K562 (cell line): ENCODE data around the gene ATPAF2. TPM values are rescaled to one million over a fixed set of nuclear protein-coding genes. Genes with fewer than 3 reads are reported as not detected.

Experiments used
- BRD9 ChIP-seq: fragments of 450-650 bp; IDR thresholded peaks from 2 replicates; pipeline ENCODE4 v1.6.1; 2018; ENCODE audit warnings: low read depth; ENCODE audit not compliant: partially characterized antibody
- CBX5 ChIP-seq: IDR thresholded peaks from 2 replicates; pipeline ENCODE4 v1.6.1; 2014; ENCODE audit warnings: low read depth, borderline replicate concordance
- E2F5 ChIP-seq: sonication (generic); formaldehyde crosslinking; IDR thresholded peaks from 2 replicates; pipeline ENCODE4 v1.8.0; 2022; ENCODE audit warnings: mild to moderate bottlenecking, missing genetic modification reagents
- FOXP4 ChIP-seq: sonication (generic); formaldehyde crosslinking; IDR thresholded peaks from 2 replicates; pipeline ENCODE4 v1.8.0; 2022; ENCODE audit warnings: mild to moderate bottlenecking, missing genetic modification reagents, borderline replicate concordance
- HMG20B ChIP-seq: fragments of 250-450 bp; sonication (Bioruptor Pico); IDR thresholded peaks from 2 replicates; pipeline ENCODE4 v1.5.0; 2021; ENCODE audit warnings: mild to moderate bottlenecking
- NR2C2 ChIP-seq, 2 experiments: fragments of 200-800 bp in 1 of 2; sonication (Bioruptor generic) in 1 of 2; sonication (generic) in 1 of 2; formaldehyde crosslinking in 1 of 2; IDR thresholded peaks; 2 replicates each; pipeline versions ENCODE4 v1.6.1 to v1.8.0; 2016 to 2022; ENCODE audit warnings: mild to moderate bottlenecking in 1 of 2, missing compliant biosample characterization in 1 of 2, missing genetic modification characterization in 1 of 2, missing genetic modification reagents in 1 of 2
- SMARCA5 ChIP-seq: fragments of 450-650 bp; IDR thresholded peaks from 2 replicates; pipeline ENCODE4 v1.6.1; 2016
- TARDBP ChIP-seq: fragments of 450-650 bp; IDR thresholded peaks from 2 replicates; pipeline ENCODE4 v1.6.1; 2016
- TCF7 ChIP-seq: sonication (generic); IDR thresholded peaks from 2 replicates; pipeline ENCODE4 v1.6.1; 2016; ENCODE audit warnings: antibody characterized with exemption, borderline replicate concordance
- ZNF609 ChIP-seq: sonication (generic); formaldehyde crosslinking; IDR thresholded peaks from 2 replicates; pipeline ENCODE4 v1.8.1; 2023; ENCODE audit warnings: missing genetic modification reagents, mild to moderate bottlenecking, borderline replicate concordance
- ZNF668 ChIP-seq: fragments of 250-450 bp; sonication (Bioruptor Pico); IDR thresholded peaks from 2 replicates; pipeline ENCODE4 v1.8.0; 2022; ENCODE audit warnings: mild to moderate bottlenecking, inconsistent platforms
- polyA plus RNA-seq, 8 experiments: library from polyadenylated mRNA; depleted of rRNA in 4 of 8; stranded (reverse) in 5 of 8; unstranded in 3 of 8; fragments of >200 nt; fragmentation: Nextera tagmentation in 2 of 8; fragmentation: Illumina TruSeq in 1 of 8; extraction: Ambion mirVana in 2 of 8; extraction: Trizol in 1 of 8; gene quantifications; 2 replicates each; pipeline versions ENCODE4 v1.2.1 to v1.2.3, GENCODE V29; 2011 to 2014; ENCODE audit warnings: inconsistent platforms in 1 of 8, missing spikeins in 1 of 8
- total RNA-seq, 7 experiments: library from RNA; depleted of rRNA in 6 of 7; stranded (reverse); fragments of >200 nt in 6 of 7; fragmentation: Illumina TruSeq in 2 of 7; extraction: Trizol in 2 of 7; gene quantifications; 2 replicates each; pipeline versions ENCODE4 v1.2.1 to v1.2.3, GENCODE V29; 2011 to 2021; ENCODE audit warnings: low replicate concordance in 1 of 7
- TF ChIP-seq, protein P1 (sequence below): fragments of 450-650 bp; IDR thresholded peaks from 2 replicates; pipeline ENCODE4 v1.7.0; 2016; ENCODE audit warnings: borderline replicate concordance
- TF ChIP-seq, protein P2 (sequence below): fragments of 250-450 bp; sonication (Bioruptor Pico); IDR thresholded peaks from 2 replicates; pipeline ENCODE4 v1.8.0; 2021; ENCODE audit warnings: borderline replicate concordance, mild to moderate bottlenecking, moderate library complexity; ENCODE audit not compliant: poor library complexity, severe bottlenecking
- TF ChIP-seq, protein P3 (sequence below): fragments of 250-450 bp; sonication (Bioruptor Pico); IDR thresholded peaks from 2 replicates; pipeline ENCODE4 v1.4.0; 2020

ATPAF2 gene
- total and polyA plus RNA-seq, 9 of the 15 experiments (the other 6 are each of a cell fraction or from before 2014, with no cell fraction given), result 2.1 to 19.2 (median 11.3) TPM

DNA sequence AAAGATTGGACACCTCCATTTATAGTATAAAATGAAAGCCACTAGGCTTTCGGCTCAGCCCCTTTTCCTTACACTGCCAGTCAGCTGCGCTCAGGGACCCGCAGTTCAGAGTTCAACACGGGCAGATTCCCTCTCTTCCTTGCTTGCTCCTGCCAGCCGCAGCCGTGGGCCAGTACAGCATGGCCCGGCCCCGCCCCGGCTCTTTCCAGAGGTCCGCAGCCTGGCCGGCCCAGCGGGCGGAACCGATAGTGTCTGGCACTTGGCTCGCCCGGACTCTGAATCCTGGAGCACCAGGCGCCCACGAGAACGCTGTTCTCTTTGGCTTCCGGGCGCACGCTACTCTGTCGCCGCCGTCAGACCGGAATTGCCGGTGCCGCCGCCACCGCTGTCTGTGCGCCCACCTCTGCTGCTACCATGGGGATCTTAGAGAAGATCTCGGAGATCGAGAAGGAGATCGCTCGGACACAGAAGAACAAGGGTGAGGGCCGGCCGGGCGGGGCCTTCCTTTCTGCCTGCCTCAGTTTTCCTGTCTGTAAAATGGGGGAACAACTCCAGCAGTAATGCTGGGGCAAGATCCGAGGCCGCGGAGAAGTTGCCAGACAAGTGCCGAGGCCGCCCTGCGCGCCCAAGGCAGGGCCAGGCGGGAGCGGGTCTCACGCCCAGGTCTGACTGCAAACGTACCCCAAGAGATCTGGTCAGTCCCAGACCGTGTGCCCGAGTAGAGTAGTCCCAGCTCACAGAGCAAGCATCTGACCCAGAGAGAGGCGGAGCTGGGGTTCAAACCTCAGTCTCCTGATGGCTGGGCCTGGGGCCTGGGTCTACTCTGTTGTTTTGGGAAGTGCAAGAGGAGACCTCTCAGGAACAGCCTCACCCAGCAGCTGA is 48.9 kb upstream of the ATPAF2 start, which contains the start of gene DRG2 (continued):
- TF ChIP-seq, protein P1, sequence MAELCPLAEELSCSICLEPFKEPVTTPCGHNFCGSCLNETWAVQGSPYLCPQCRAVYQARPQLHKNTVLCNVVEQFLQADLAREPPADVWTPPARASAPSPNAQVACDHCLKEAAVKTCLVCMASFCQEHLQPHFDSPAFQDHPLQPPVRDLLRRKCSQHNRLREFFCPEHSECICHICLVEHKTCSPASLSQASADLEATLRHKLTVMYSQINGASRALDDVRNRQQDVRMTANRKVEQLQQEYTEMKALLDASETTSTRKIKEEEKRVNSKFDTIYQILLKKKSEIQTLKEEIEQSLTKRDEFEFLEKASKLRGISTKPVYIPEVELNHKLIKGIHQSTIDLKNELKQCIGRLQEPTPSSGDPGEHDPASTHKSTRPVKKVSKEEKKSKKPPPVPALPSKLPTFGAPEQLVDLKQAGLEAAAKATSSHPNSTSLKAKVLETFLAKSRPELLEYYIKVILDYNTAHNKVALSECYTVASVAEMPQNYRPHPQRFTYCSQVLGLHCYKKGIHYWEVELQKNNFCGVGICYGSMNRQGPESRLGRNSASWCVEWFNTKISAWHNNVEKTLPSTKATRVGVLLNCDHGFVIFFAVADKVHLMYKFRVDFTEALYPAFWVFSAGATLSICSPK, result no peak
- TF ChIP-seq ZNF609 (CRISPR knock-in tag) (no peak; the same call in 1 of the 2 replicates), BRD9 (no peak), CBX5 (peak; percentile 23; the same call in 1 of the 2 replicates), FOXP4 (CRISPR knock-in tag) (no peak; the same call in 1 of the 2 replicates), E2F5 (CRISPR knock-in tag) (no peak), NR2C2 (CRISPR knock-in tag; IDR thresholded peaks at IDR 0.05) (peak; percentile 83), NR2C2 (tag; IDR thresholded peaks at IDR 0.05) (peak; percentile 91), TARDBP (peak; percentile 75; the same call in 1 of the 2 replicates), TCF7 (peak; percentile 57; the same call in 1 of the 2 replicates), SMARCA5 (peak; percentile 97), ZNF668 (CRISPR knock-in tag) (no peak), HMG20B (CRISPR knock-in tag) (no peak)
- TF ChIP-seq, protein P2, sequence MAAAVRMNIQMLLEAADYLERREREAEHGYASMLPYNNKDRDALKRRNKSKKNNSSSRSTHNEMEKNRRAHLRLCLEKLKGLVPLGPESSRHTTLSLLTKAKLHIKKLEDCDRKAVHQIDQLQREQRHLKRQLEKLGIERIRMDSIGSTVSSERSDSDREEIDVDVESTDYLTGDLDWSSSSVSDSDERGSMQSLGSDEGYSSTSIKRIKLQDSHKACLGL (CRISPR knock-in tag), result no peak
- TF ChIP-seq, protein P3, sequence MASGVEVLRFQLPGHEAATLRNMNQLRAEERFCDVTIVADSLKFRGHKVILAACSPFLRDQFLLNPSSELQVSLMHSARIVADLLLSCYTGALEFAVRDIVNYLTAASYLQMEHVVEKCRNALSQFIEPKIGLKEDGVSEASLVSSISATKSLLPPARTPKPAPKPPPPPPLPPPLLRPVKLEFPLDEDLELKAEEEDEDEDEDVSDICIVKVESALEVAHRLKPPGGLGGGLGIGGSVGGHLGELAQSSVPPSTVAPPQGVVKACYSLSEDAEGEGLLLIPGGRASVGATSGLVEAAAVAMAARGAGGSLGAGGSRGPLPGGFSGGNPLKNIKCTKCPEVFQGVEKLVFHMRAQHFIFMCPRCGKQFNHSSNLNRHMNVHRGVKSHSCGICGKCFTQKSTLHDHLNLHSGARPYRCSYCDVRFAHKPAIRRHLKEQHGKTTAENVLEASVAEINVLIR (CRISPR knock-in tag), result no peak
